NB4 (cell line): Measurements from ENCODE around the gene ASB1.

Source experiments
- CTCF ChIP-seq: IDR thresholded peaks from one replicate; pipeline ENCODE4 v1.5.1; 2012; ENCODE audit warnings: low read depth, low read length
- MAX ChIP-seq: IDR thresholded peaks from 2 replicates; pipeline ENCODE4 v1.6.1; 2011; ENCODE audit warnings: low read depth, low read length
- MYC ChIP-seq: IDR thresholded peaks from 2 replicates; pipeline ENCODE4 v1.6.1; 2011; ENCODE audit warnings: low read depth, low read length
- POLR2A ChIP-seq: IDR thresholded peaks from 2 replicates; pipeline ENCODE4 v1.6.1; 2011; ENCODE audit warnings: mild to moderate bottlenecking; ENCODE audit not compliant: insufficient read length; ENCODE audit errors: extremely low read depth

GRCh38 chr2:238425979-238426567 lies 654 bp upstream of the ASB1 start:
- no peak for TF ChIP-seq POLR2A
- no peak for TF ChIP-seq CTCF
- TF ChIP-seq MAX = no peak
- no peak for TF ChIP-seq MYC
